HG03196 (cell line): ENCODE measurements around the gene NSA2.

Source experiments
- ATAC-seq: cut with Tn5 transposase; IDR thresholded peaks from one replicate; pipeline ENCODE4 v1.9.1; 2021; ENCODE audit not compliant: unreplicated experiment

NSA2 gene

DNA sequence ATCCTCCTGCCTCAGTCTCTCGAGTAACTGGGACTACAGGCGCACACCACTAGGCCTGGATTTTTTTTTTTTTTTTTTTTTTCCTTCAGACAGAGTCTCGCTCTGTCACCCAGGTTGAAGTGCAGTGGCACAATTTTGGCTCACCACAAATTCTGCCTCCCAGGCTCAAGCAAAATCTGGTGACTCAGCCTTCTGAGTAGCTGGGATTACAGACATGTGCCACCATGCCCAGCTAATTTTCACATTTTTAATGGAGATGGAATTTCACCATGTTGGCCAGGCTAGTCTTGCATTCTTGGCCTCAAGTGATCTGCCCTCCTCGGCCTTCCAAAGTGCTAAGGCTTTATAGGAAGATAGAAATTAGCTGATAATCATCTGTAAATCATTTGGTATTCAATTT lies 43.9 kb downstream of the NSA2 start:
- ATAC-seq, result no peak

DNA sequence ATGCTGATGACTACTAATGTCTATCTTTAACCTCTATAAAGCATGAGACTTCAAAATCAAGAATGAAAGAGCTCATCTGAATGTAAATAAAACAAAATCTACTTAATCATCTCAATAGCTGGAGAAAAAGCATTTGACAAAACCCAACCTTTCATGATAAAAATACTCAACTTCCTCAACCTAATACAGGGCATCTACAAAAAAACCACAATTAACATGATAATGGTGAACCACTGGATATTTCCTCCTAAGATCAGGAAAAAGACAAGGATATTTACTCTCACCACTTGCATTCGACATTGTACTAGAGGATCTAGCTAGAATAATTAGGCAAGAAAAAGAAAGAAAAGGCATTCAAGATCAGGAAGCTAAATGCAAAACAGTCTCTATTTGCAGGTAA lies 49.8 kb downstream of the NSA2 start:
- no peak for ATAC-seq

DNA sequence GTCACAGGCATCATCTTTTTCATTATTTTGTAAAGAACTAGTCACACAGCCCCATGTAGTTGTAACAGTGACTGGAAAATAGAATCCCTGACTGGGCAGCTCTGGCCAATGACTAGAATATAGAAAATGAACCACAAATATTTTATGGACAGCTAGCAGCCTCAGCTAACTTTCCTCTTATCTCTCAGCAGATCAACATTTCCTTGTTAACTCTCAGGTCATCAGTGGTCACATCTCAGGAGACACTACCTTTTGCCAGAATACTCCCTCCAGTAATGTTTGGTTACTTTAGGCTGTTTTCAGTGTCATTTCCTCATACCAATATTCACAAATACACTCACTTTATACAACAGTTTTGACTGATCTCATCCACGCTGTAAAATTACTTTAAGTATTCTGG lies 55.2 kb downstream of the NSA2 start:
- ATAC-seq, result no peak

DNA sequence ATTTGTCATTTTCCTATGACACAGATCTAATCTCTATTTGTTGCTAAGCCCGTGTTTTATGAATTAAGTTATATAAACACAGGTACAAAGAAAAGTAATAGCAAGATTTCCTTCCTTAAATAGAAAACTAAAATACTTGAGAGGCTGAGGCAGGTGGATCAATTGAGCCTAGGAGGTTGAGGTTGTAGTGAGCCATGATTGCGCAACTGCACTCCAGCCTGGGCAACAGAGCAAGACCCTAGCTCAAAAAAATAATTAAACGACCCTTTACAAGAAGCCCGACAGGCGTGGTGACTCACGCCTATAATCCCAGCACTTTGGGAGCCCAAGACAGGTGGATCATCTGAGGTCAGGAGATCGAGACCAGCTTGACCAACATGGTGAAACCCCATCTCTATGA lies 62.4 kb downstream of the NSA2 start:
- ATAC-seq, result no peak
